Temporal lobe (tissue), 2 donors: Measurements from ENCODE around the gene PADI4. TPM values are rescaled to one million over a fixed set of nuclear protein-coding genes. Genes with fewer than 3 reads are reported as not detected.

Experiments
- small RNA-seq: library from RNA; depleted of rRNA; stranded (forward); fragments of <200 nt; gene quantifications from one replicate; pipeline ENCODE3, GENCODE V24; 2014; ENCODE audit warnings: low replicate concordance
- total RNA-seq: library from RNA; depleted of rRNA; stranded (reverse); fragments of >200 nt; gene quantifications from one replicate; pipeline ENCODE4 v1.2.3, GENCODE V29; 2014

The PADI4 gene
- total RNA-seq, 1 donor from 2014 or later: 0.98 TPM

Small RNA genes within 50 kb of the gene (small RNA-seq; reads per million reads assigned to genes)
- not detected for gene MIR3972

Other genes starting within 250 kb of the PADI4 start
- gene PADI2, start 188.7 kb upstream of the PADI4 start, total RNA-seq: 0.74 TPM
- not detected for gene PADI1, start 103.1 kb upstream of the PADI4 start, total RNA-seq
- not detected for gene PADI3, start 59.1 kb upstream of the PADI4 start, total RNA-seq
- gene PADI6, start 64.0 kb downstream of the PADI4 start, total RNA-seq: not detected
- 17.5 TPM for gene RCC2, start 131.5 kb downstream of the PADI4 start, total RNA-seq
- gene ARHGEF10L, start 231.5 kb downstream of the PADI4 start, total RNA-seq: 20.9 TPM